Activated T-cell treated with anti-CD3 and anti-CD28 coated beads, Interleukin-2, amount 50 U/mL, for 72 hours (primary cell): ENCODE results near the gene ECM2. TPM values are rescaled to one million over a fixed set of nuclear protein-coding genes. Genes with fewer than 3 reads are reported as not detected.

Source experiments
- ATAC-seq, 2 donors: fragments of 150-1000 bp; cut with Tn5 transposase; replicated peaks in 1 of 2; 2 replicates each; pipeline ENCODE4 v1.10.0; 2021; ENCODE audit warnings: moderate library complexity in 2 of 2, mild to moderate bottlenecking in 1 of 2
- DNase-seq, 2 donors: peaks; one replicate each; pipeline ENCODE4 v3.0.0; 2021 to 2022; ENCODE audit warnings: mixed read lengths in 1 of 2
- H3K27ac Mint-ChIP-seq: one replicate; pipeline ENCODE4 v1.8.0; 2022; ENCODE audit warnings: mild to moderate bottlenecking, moderate library complexity, mixed read lengths
- H3K27me3 Mint-ChIP-seq: one replicate; pipeline ENCODE4 v1.8.0; 2022; ENCODE audit warnings: low read depth, mixed read lengths
- H3K36me3 Mint-ChIP-seq, 2 donors: one replicate each; pipeline ENCODE4 v1.8.0; 2022; ENCODE audit warnings: mixed read lengths in 2 of 2, mild to moderate bottlenecking in 1 of 2; ENCODE audit not compliant: insufficient read depth in 2 of 2
- H3K4me1 Mint-ChIP-seq: one replicate; pipeline ENCODE4 v1.8.0; 2022; ENCODE audit warnings: low read depth, mixed read lengths
- H3K4me3 Mint-ChIP-seq, 2 donors: one replicate each; pipeline ENCODE4 v1.8.0; 2022; ENCODE audit warnings: mild to moderate bottlenecking in 2 of 2, mixed read lengths in 2 of 2, moderate library complexity in 2 of 2
- H3K9me3 Mint-ChIP-seq, 2 donors: one replicate each; pipeline ENCODE4 v1.8.0; 2022; ENCODE audit warnings: mixed read lengths in 2 of 2
- total RNA-seq, 2 donors: library from RNA; stranded (reverse); gene quantifications; one replicate each; pipeline ENCODE4 v1.2.3, GENCODE V29; 2022

The ECM2 gene
- total RNA-seq, 2 donors from 2014 or later = not detected

GRCh38 chr9:92463984-92464383 lies 71.8 kb downstream of the ECM2 start:
- DNase-seq (no peak), ATAC-seq (no peak)
- Mint-ChIP-seq H3K27me3 (no peaks in the 10 kb centered on the region), H3K36me3 (no peaks in the 10 kb centered on the region), H3K27ac (no peak overlapping the region), H3K4me1 (no peaks in the 10 kb centered on the region), H3K4me3 (no peak overlapping the region), H3K9me3 (no peaks in the 10 kb centered on the region)

- Mint-ChIP-seq H3K27me3 (no peaks in the 10 kb centered on the region), H3K4me1 (no peaks in the 10 kb centered on the region), H3K9me3 (no peaks in the 10 kb centered on the region), H3K4me3 (no peak overlapping the region), H3K36me3 (no peaks in the 10 kb centered on the region), H3K27ac (no peak overlapping the region)
- ATAC-seq (no peak), DNase-seq (no peak)
Observed at GRCh38 chr9:92463387-92463786, 72.4 kb downstream of the ECM2 start.

- DNase-seq (no peak), ATAC-seq (no peak)
- H3K9me3 Mint-ChIP-seq = no peaks in the 10 kb centered on the region
- H3K4me1 Mint-ChIP-seq = no peaks in the 10 kb centered on the region
- no peak overlapping the region for H3K27ac Mint-ChIP-seq
- H3K4me3 Mint-ChIP-seq = no peak overlapping the region
- no peaks in the 10 kb centered on the region for H3K36me3 Mint-ChIP-seq
- no peaks in the 10 kb centered on the region for H3K27me3 Mint-ChIP-seq
Observed at GRCh38 chr9:92457576-92457975, 78.2 kb downstream of the ECM2 start.

GRCh38 chr9:92455217-92455616 lies 80.6 kb downstream of the ECM2 start:
- DNase-seq = no peak
- no peaks in the 10 kb centered on the region for H3K9me3 Mint-ChIP-seq
- H3K4me3 Mint-ChIP-seq = no peak overlapping the region
- H3K36me3 Mint-ChIP-seq = no peaks in the 10 kb centered on the region
- no peaks in the 10 kb centered on the region for H3K4me1 Mint-ChIP-seq
- no peak for ATAC-seq
- no peaks in the 10 kb centered on the region for H3K27me3 Mint-ChIP-seq
- H3K27ac Mint-ChIP-seq = no peak overlapping the region

GRCh38 chr9:92446536-92446935 lies 89.3 kb downstream of the ECM2 start:
- H3K9me3 Mint-ChIP-seq = no peaks in the 10 kb centered on the region
- no peaks in the 10 kb centered on the region for H3K27me3 Mint-ChIP-seq
- no peak for ATAC-seq
- H3K27ac Mint-ChIP-seq = no peak overlapping the region
- no peak overlapping the region for H3K4me3 Mint-ChIP-seq
- no peak for DNase-seq
- no peaks in the 10 kb centered on the region for H3K36me3 Mint-ChIP-seq
- H3K4me1 Mint-ChIP-seq = no peaks in the 10 kb centered on the region

Other genes starting within 250 kb of the ECM2 start
- 100 to 1,000 TPM; 324 to 356 TPM for gene IARS1, start 242.3 kb downstream of the ECM2 start, total RNA-seq
- gene NOL8, start 210.6 kb downstream of the ECM2 start, total RNA-seq = 10 to 100 TPM; 50.7 to 56.6 TPM
- gene CENPP, start 210.0 kb downstream of the ECM2 start, total RNA-seq = 10 to 100 TPM; 25.2 to 28.2 TPM
- gene OGN, start 131.4 kb downstream of the ECM2 start, total RNA-seq = not detected
- gene OMD, start 111.5 kb downstream of the ECM2 start, total RNA-seq = not detected
- not detected for gene ASPN, start 53.5 kb downstream of the ECM2 start, total RNA-seq
- gene IPPK, start 134.1 kb upstream of the ECM2 start, total RNA-seq = 10 to 100 TPM; 12.2 to 14.9 TPM
- gene BICD2, start 228.8 kb upstream of the ECM2 start, total RNA-seq = 10 to 100 TPM; 15.4 to 15.5 TPM